HEK293 (cell line): ENCODE data around the gene OR8B8.

ENCODE experiments used
- CTCF ChIA-PET: fragments of 350-600 bp; formaldehyde crosslinking; extraction: SDS; loops from one replicate; lab custom pipeline; 2021; ENCODE audit warnings: antibody characterized with exemption; lab: Yijun Ruan, JAX
- POLR2A ChIA-PET: fragments of 300-600 bp; formaldehyde crosslinking; extraction: SDS; loops from one replicate; lab custom pipeline; 2020; ENCODE audit warnings: antibody characterized with exemption, inconsistent platforms; lab: Yijun Ruan, JAX
- H3K27ac ChIP-seq: fragments of 200-500 bp; sonication (Bioruptor generic); 2 replicates; pipeline ENCODE4 v1.5.1; 2014; ENCODE audit warnings: low read depth, low read length, control low read depth, inconsistent platforms; ENCODE audit errors: extremely low read depth
- H3K36me3 ChIP-seq, 2 experiments: fragments of 200-500 bp in 1 of 2; sonication (Bioruptor generic) in 1 of 2; 1 replicate in 1 of 2; 2 replicates in 1 of 2; pipeline ENCODE4 v1.5.1; 2014 to 2017; ENCODE audit warnings: inconsistent platforms in 2 of 2, low read length in 2 of 2; ENCODE audit not compliant: control insufficient read depth in 2 of 2, insufficient read depth in 1 of 2
- H3K4me1 ChIP-seq: fragments of 200-500 bp; sonication (Bioruptor generic); 2 replicates; pipeline ENCODE4 v1.5.1; 2014; ENCODE audit warnings: mild to moderate bottlenecking, low read length, inconsistent platforms; ENCODE audit not compliant: control insufficient read depth, insufficient read depth
- H3K4me3 ChIP-seq: 2 replicates; pipeline ENCODE4 v1.5.1; 2011; ENCODE audit warnings: low read depth, mild to moderate bottlenecking, control low read depth, low read length, moderate library complexity
- H3K9me3 ChIP-seq: fragments of 200-500 bp; sonication (Bioruptor generic); 2 replicates; pipeline ENCODE4 v1.5.1; 2014; ENCODE audit warnings: low read depth, low read length, inconsistent platforms; ENCODE audit not compliant: control insufficient read depth, insufficient read depth
- GLI4 ChIP-seq: fragments of 450-650 bp; formaldehyde crosslinking; IDR thresholded peaks from 2 replicates; pipeline ENCODE4 v1.5.1; 2016; ENCODE audit warnings: missing biosample characterization, missing genetic modification characterization
- SETDB1 ChIP-seq: IDR thresholded peaks from one replicate; pipeline ENCODE4 v1.6.1; 2017; ENCODE audit warnings: mild to moderate bottlenecking, low read length, moderate library complexity, mixed read lengths; ENCODE audit not compliant: insufficient read length
- SP3 ChIP-seq: fragments of 450-650 bp; formaldehyde crosslinking; IDR thresholded peaks from 2 replicates; pipeline ENCODE4 v1.5.1; 2016; ENCODE audit warnings: missing biosample characterization, missing genetic modification characterization
- ZBTB7A ChIP-seq: fragments of 450-650 bp; formaldehyde crosslinking; IDR thresholded peaks from 2 replicates; pipeline ENCODE4 v1.5.1; 2016; ENCODE audit warnings: low read depth, missing biosample characterization, missing genetic modification characterization
- ZFP37 ChIP-seq: fragments of 450-650 bp; formaldehyde crosslinking; IDR thresholded peaks from 2 replicates; pipeline ENCODE4 v1.5.1; 2016; ENCODE audit warnings: missing biosample characterization, missing genetic modification characterization
- ZNF114 ChIP-seq: fragments of 450-650 bp; formaldehyde crosslinking; IDR thresholded peaks from 2 replicates; pipeline ENCODE4 v1.5.0; 2017; ENCODE audit warnings: missing biosample characterization, missing genetic modification characterization
- ZNF132 ChIP-seq: fragments of 450-650 bp; formaldehyde crosslinking; IDR thresholded peaks from 2 replicates; pipeline ENCODE4 v1.5.1; 2017; ENCODE audit warnings: missing biosample characterization, missing genetic modification characterization, borderline replicate concordance
- ZNF138 ChIP-seq: fragments of 450-650 bp; formaldehyde crosslinking; IDR thresholded peaks from 2 replicates; pipeline ENCODE4 v1.5.1; 2016; ENCODE audit warnings: missing biosample characterization, missing genetic modification characterization, borderline replicate concordance
- ZNF221 ChIP-seq: fragments of 450-650 bp; formaldehyde crosslinking; IDR thresholded peaks from 2 replicates; pipeline ENCODE4 v1.5.1; 2017; ENCODE audit warnings: missing biosample characterization, missing genetic modification characterization, borderline replicate concordance
- ZNF433 ChIP-seq: fragments of 450-650 bp; formaldehyde crosslinking; IDR thresholded peaks from 2 replicates; pipeline ENCODE4 v1.5.1; 2016; ENCODE audit warnings: missing biosample characterization, missing genetic modification characterization, low read depth
- ZNF510 ChIP-seq: fragments of 450-650 bp; formaldehyde crosslinking; IDR thresholded peaks from 2 replicates; pipeline ENCODE4 v1.5.1; 2018; ENCODE audit warnings: mild to moderate bottlenecking, missing genetic modification characterization, missing biosample characterization; ENCODE audit not compliant: insufficient replicate concordance
- ZNF514 ChIP-seq: fragments of 450-650 bp; formaldehyde crosslinking; IDR thresholded peaks from 2 replicates; pipeline ENCODE4 v1.5.1; 2016; ENCODE audit warnings: missing biosample characterization, missing genetic modification characterization
- ZNF529 ChIP-seq: fragments of 450-650 bp; formaldehyde crosslinking; IDR thresholded peaks from 2 replicates; pipeline ENCODE4 v1.5.1; 2017; ENCODE audit warnings: missing genetic modification characterization, missing biosample characterization; ENCODE audit not compliant: insufficient replicate concordance
- ZNF555 ChIP-seq: fragments of 450-650 bp; formaldehyde crosslinking; conservative IDR thresholded peaks from 2 replicates; pipeline ENCODE4 v1.5.1; 2017; ENCODE audit warnings: missing biosample characterization, mild to moderate bottlenecking, missing genetic modification characterization, inconsistent platforms
- ZNF558 ChIP-seq: fragments of 450-650 bp; formaldehyde crosslinking; IDR thresholded peaks from 2 replicates; pipeline ENCODE4 v1.5.1; 2016; ENCODE audit warnings: missing biosample characterization, missing genetic modification characterization
- ZNF571 ChIP-seq: fragments of 450-650 bp; formaldehyde crosslinking; IDR thresholded peaks from 2 replicates; pipeline ENCODE4 v1.5.0; 2017; ENCODE audit warnings: missing biosample characterization, missing genetic modification characterization
- ZNF600 ChIP-seq: fragments of 450-650 bp; formaldehyde crosslinking; IDR thresholded peaks from 2 replicates; pipeline ENCODE4 v1.5.1; 2016; ENCODE audit warnings: missing biosample characterization, missing genetic modification characterization
- ZNF626 ChIP-seq: fragments of 450-650 bp; sonication (Bioruptor Pico); formaldehyde crosslinking; IDR thresholded peaks from 2 replicates; pipeline ENCODE4 v1.5.1; 2018; ENCODE audit warnings: missing biosample characterization, missing genetic modification characterization, inconsistent platforms
- ZNF677 ChIP-seq: fragments of 450-650 bp; IDR thresholded peaks from 2 replicates; pipeline ENCODE4 v1.5.0; 2018; ENCODE audit warnings: missing biosample characterization, mild to moderate bottlenecking, missing genetic modification characterization, moderate library complexity
- ZNF76 ChIP-seq: fragments of 450-650 bp; formaldehyde crosslinking; IDR thresholded peaks from 2 replicates; pipeline ENCODE4; 2016; ENCODE audit warnings: low read depth, missing biosample characterization, missing genetic modification characterization, borderline replicate concordance
- ZNF792 ChIP-seq: fragments of 450-650 bp; formaldehyde crosslinking; IDR thresholded peaks from 2 replicates; pipeline ENCODE4 v1.5.1; 2016; ENCODE audit warnings: missing biosample characterization, missing genetic modification characterization
- ZSCAN30 ChIP-seq: fragments of 450-650 bp; IDR thresholded peaks from 2 replicates; pipeline ENCODE4 v1.5.1; 2018; ENCODE audit warnings: missing biosample characterization, mild to moderate bottlenecking, missing genetic modification characterization, moderate library complexity
- TF ChIP-seq, protein P1 (sequence below): fragments of 450-650 bp; formaldehyde crosslinking; IDR thresholded peaks from 2 replicates; pipeline ENCODE4 v1.5.1; 2016; ENCODE audit warnings: missing biosample characterization, missing genetic modification characterization
- TF ChIP-seq, protein P2 (sequence below): fragments of 450-650 bp; formaldehyde crosslinking; IDR thresholded peaks from 2 replicates; pipeline ENCODE4 v1.5.1; 2016; ENCODE audit warnings: missing biosample characterization, missing genetic modification characterization, borderline replicate concordance
- TF ChIP-seq, protein P3 (sequence below): fragments of 450-650 bp; formaldehyde crosslinking; IDR thresholded peaks from 2 replicates; pipeline ENCODE4 v1.5.1; 2017; ENCODE audit warnings: missing biosample characterization, missing genetic modification characterization

The OR8B8 gene

DNA sequence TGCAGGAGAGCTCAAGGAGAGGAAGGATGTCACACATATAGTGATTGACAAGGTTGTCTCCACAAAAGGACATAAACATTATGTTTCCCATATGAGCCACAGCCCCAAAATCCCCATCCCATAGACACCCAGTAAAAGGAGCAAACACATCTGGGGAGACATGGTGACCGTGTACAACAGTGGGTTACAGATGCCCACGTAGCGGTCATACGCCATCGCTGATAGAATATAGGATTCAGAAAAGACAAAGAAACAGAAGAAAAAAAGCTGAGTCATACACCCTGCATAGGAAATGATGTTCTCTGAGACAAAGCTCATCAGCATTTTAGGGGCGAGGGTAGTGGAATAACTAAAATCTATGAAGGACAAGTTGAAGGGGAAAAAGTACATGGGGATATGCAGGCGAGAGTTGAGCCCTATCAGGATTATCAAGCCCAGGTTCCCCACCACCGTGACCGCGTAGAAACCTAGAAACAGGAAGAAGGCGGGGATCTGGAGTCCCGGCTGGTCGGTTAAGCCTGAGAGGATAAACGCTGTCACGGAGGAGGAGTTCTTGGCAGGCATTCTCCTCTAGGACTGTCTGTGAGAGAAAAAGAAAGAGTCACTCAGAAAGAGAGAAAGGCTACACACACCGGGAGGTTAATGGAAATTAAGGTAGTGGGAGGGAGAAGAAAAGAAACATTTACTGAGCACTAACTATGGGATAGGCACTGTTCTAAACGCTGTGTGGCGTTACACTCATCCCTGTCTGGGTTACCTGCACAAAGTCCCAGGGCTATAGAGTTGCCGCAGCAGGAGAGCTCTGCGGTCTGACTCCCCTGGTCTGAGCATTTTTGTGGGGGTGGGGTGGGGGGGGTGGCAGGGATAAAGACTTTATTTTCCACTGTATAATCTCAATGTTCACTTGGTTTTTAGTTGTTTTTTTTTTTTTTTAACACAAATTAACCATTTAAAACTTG, 36.1 kb upstream of the OR8B8 start:
- H3K4me3 ChIP-seq, result peak overlapping the region; percentile 38
- H3K27ac ChIP-seq, result no peak overlapping the region
- H3K9me3 ChIP-seq, result no peaks in the 10 kb centered on the region
- TF ChIP-seq ZNF514 (tag by site-specific recombination) (no peak), ZNF132 (tag by site-specific recombination) (no peak), ZNF626 (tag by site-specific recombination) (no peak), ZNF510 (tag by site-specific recombination) (no peak)
- H3K36me3 ChIP-seq, result no peaks in the 10 kb centered on the region
- H3K4me1 ChIP-seq, result no peaks in the 10 kb centered on the region
- ChIA-PET CTCF (interaction anchor here (0.7 to 1.2 kb wide), 2 partner anchors 63 to 208 kb away, joined by 3 read pairs; no protein-coding TSS in a partner anchor), POLR2A (no interaction called here)

DNA sequence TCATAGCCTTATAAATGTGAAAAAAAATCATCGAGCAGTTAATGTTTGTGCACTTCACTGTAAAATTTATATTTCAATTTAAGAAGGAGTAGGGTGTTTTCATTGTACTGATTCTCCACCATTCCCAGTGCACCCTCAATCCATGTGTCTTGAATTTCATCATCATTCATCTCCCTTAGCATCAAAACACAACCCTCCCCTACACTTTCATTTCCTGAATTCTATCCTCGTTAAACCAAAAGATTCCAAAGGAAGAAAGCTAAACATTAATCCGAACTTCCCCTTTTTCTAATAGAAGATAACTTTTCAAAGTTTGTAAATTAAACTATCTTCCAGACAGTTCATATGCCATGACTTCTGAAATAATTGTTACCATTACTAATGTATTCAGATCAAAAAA, 34.1 kb upstream of the OR8B8 start:
- Histone ChIP-seq H3K4me1 (no peaks in the 10 kb centered on the region), H3K36me3 (no peaks in the 10 kb centered on the region), H3K4me3 (no peak overlapping the region), H3K27ac (no peak overlapping the region)
- TF ChIP-seq ZNF114 (tag by site-specific recombination), result no peak
- TF ChIP-seq ZSCAN30 (tag by site-specific recombination), result no peak
- no peak for TF ChIP-seq SETDB1
- no peak for TF ChIP-seq ZFP37 (tag by site-specific recombination)
- TF ChIP-seq ZNF510 (tag by site-specific recombination), result no peak
- no peak for TF ChIP-seq ZNF792 (tag by site-specific recombination)
- no peak for TF ChIP-seq ZNF529
- TF ChIP-seq ZNF600 (tag by site-specific recombination), result no peak
- TF ChIP-seq, protein P1, sequence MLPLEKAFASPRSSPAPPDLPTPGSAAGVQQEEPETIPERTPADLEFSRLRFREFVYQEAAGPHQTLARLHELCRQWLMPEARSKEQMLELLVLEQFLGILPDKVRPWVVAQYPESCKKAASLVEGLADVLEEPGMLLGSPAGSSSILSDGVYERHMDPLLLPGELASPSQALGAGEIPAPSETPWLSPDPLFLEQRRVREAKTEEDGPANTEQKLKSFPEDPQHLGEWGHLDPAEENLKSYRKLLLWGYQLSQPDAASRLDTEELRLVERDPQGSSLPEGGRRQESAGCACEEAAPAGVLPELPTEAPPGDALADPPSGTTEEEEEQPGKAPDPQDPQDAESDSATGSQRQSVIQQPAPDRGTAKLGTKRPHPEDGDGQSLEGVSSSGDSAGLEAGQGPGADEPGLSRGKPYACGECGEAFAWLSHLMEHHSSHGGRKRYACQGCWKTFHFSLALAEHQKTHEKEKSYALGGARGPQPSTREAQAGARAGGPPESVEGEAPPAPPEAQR (tag by site-specific recombination), result no peak
- TF ChIP-seq ZNF138, result no peak
- no peak for TF ChIP-seq ZNF677 (tag by site-specific recombination)
- TF ChIP-seq ZNF555 (tag by site-specific recombination), result no peak
- TF ChIP-seq ZNF221 (tag by site-specific recombination), result no peak
- no peak for TF ChIP-seq ZBTB7A (tag by site-specific recombination)
- TF ChIP-seq ZNF433 (tag by site-specific recombination), result no peak
- TF ChIP-seq, all 188 proteins: peak for 0
- H3K9me3 ChIP-seq, result no peaks in the 10 kb centered on the region
- ChIA-PET CTCF (interaction anchor here (0.6 kb wide), 1 partner anchor 8 kb away, joined by 3 read pairs; no protein-coding TSS in a partner anchor), POLR2A (no interaction called here)

DNA sequence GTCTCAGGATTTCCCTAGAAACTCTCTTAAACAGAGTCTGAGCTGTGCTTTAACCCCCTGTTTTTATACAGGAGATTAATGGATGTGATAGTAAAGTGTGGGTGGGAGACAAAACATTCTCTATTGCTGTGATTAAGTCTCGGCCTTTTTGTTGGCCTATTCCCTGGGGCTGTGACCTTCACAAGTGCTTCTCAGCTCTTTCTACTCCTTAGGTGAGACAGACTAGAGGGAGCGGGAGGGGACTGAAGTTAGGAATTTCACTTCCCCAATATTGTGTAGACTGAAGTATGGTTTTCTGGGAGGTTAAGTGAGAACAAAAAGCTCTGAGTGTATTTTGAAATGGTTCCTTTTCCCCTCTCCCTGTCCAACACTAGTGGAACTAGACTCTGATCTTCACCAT, 29.8 kb upstream of the OR8B8 start:
- H3K4me3 ChIP-seq, result no peak overlapping the region
- no peaks in the 10 kb centered on the region for H3K4me1 ChIP-seq
- no peaks in the 10 kb centered on the region for H3K9me3 ChIP-seq
- POLR2A ChIA-PET, result no interaction called here
- H3K36me3 ChIP-seq, result no peaks in the 10 kb centered on the region
- CTCF ChIA-PET, result no interaction called here
- H3K27ac ChIP-seq, result no peak overlapping the region
- no peak for TF ChIP-seq ZNF558
- TF ChIP-seq, protein P2, sequence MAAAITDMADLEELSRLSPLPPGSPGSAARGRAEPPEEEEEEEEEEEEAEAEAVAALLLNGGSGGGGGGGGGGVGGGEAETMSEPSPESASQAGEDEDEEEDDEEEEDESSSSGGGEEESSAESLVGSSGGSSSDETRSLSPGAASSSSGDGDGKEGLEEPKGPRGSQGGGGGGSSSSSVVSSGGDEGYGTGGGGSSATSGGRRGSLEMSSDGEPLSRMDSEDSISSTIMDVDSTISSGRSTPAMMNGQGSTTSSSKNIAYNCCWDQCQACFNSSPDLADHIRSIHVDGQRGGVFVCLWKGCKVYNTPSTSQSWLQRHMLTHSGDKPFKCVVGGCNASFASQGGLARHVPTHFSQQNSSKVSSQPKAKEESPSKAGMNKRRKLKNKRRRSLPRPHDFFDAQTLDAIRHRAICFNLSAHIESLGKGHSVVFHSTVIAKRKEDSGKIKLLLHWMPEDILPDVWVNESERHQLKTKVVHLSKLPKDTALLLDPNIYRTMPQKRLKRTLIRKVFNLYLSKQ, result no peak
- TF ChIP-seq SP3 (tag by site-specific recombination), result no peak
- TF ChIP-seq ZNF571 (tag by site-specific recombination), result no peak
- TF ChIP-seq ZNF76 (tag by site-specific recombination), result no peak
- TF ChIP-seq GLI4, result no peak
- TF ChIP-seq, protein P3, sequence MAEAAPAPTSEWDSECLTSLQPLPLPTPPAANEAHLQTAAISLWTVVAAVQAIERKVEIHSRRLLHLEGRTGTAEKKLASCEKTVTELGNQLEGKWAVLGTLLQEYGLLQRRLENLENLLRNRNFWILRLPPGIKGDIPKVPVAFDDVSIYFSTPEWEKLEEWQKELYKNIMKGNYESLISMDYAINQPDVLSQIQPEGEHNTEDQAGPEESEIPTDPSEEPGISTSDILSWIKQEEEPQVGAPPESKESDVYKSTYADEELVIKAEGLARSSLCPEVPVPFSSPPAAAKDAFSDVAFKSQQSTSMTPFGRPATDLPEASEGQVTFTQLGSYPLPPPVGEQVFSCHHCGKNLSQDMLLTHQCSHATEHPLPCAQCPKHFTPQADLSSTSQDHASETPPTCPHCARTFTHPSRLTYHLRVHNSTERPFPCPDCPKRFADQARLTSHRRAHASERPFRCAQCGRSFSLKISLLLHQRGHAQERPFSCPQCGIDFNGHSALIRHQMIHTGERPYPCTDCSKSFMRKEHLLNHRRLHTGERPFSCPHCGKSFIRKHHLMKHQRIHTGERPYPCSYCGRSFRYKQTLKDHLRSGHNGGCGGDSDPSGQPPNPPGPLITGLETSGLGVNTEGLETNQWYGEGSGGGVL (tag by site-specific recombination), result no peak
